ENCODE data around the gene ONECUT3.
A peak's percentile ranks its signal among the peaks of the same experiment; 100 is the strongest.

The ONECUT3 gene

DNA sequence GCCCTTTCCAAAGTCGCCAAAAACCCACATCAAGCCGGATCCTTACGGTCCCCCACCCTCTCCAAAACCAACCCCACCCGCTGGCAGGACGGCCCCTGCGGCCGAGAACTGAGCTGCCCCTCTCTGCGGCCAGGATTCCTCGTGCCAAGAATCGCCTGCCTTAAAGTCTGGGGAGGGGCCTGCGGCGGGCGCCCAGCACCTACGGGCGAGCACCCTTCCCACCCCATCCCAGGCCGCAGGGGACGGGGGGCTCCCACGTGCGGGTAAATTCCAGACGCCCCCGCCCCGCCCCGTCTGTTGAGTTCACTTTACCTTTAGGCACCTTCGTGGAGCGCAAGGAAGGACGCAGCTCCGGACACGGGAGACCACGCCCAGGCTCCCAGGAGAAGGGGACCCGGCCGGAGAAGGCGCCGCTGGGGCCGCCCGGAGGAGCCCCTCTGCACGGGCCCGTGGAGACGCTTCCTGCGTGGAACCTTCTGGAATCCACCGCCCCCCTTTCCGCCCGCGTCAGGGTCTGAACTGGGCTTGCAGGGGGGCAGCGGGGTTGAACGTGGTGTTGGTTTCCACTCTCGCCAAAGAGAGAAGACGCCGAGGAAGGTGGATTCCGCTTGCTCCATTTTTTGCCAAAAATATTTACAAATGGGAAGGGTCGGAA, 22.8 kb downstream of the ONECUT3 start:
- no peaks in the 10 kb centered on the region for H3K9me3 ChIP-seq (ENCODE audit: control insufficient read depth, insufficient read depth, low read depth, low read length)
- no peaks in the 10 kb centered on the region for H3K36me3 ChIP-seq (ENCODE audit: control insufficient read depth in 2 of 2, insufficient read depth in 1 of 2, low read length in 2 of 2)
- ChIA-PET POLR2A (interaction anchor here (0.6 kb wide), 1 partner anchor 330 kb away, joined by 3 read pairs; no protein-coding TSS in a partner anchor), CTCF (interaction anchor here (0.6 to 1.5 kb wide), 9 partner anchors 10 to 186 kb away, joined by 3 to 6 read pairs (median 3); partner anchors contain the start of gene ONECUT3)
- no peak overlapping the region for H3K27ac ChIP-seq (ENCODE audit: extremely low read depth, low read depth, low read length)
- TF ChIP-seq ZNF175 (tag by site-specific recombination; IDR thresholded peaks at IDR 0.05) (no peak), ZNF223 (tag by site-specific recombination; IDR thresholded peaks at IDR 0.05) (no peak), ZNF335 (tag by site-specific recombination; conservative IDR thresholded peaks at IDR 0.05) (no peak), ZNF654 (tag by site-specific recombination; IDR thresholded peaks at IDR 0.05; ENCODE audit: low read depth) (no peak), ZNF626 (tag by site-specific recombination; IDR thresholded peaks at IDR 0.05) (no peak), ZNF19 (tag by site-specific recombination; IDR thresholded peaks at IDR 0.05; ENCODE audit: low read depth) (no peak), GFI1B (tag by site-specific recombination; IDR thresholded peaks at IDR 0.05) (no peak), REPIN1 (tag by site-specific recombination; IDR thresholded peaks at IDR 0.05; ENCODE audit: low read depth) (no peak), ZNF184 (tag by site-specific recombination; IDR thresholded peaks at IDR 0.05) (no peak), ZNF274 (IDR thresholded peaks at IDR 0.05; ENCODE audit: low read length) (no peak), ZNF274 (tag by site-specific recombination; IDR thresholded peaks at IDR 0.05; ENCODE audit: borderline replicate concordance) (no peak), MYNN (tag by site-specific recombination; IDR thresholded peaks at IDR 0.05; ENCODE audit: borderline replicate concordance) (no peak), ZNF140 (tag by site-specific recombination; IDR thresholded peaks at IDR 0.05) (no peak)
- H3K4me1 ChIP-seq (ENCODE audit: control insufficient read depth, insufficient read depth, low read length), result no peaks in the 10 kb centered on the region; the same call in 1 of the 2 replicates
- no peak overlapping the region for H3K4me3 ChIP-seq (ENCODE audit: low read depth, low read length)

DNA sequence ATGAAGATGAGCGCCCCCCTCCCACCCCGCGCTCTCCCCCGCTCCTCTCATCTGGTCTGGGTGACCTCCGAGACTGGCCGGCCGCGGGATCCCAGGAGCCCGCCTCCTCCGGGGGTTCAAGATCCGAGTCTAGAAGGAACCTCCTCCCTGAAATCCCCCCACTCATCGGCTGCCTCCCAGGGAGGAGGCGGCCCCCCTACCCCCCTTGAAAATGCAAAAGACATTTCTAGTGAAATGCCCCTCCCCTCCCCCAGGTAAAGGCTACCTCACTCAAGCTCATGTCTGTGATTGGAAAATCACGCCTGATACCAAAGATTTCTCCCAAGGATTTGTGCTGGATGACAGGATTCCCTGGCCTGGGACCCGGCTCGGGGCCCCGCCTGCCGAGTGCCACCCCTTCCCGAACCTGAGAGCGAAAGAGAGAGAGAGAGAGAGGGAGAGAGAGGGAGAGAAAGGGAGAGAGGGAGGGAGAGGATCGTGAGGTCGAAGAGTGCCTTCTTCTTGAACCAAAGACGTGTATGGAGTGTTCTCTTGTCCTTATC, 23.4 kb downstream of the ONECUT3 start:
- CTCF ChIA-PET, result interaction anchor here (0.6 to 1.6 kb wide), 11 partner anchors 8 to 387 kb away, joined by 3 to 6 read pairs (median 3); no protein-coding TSS in a partner anchor

DNA sequence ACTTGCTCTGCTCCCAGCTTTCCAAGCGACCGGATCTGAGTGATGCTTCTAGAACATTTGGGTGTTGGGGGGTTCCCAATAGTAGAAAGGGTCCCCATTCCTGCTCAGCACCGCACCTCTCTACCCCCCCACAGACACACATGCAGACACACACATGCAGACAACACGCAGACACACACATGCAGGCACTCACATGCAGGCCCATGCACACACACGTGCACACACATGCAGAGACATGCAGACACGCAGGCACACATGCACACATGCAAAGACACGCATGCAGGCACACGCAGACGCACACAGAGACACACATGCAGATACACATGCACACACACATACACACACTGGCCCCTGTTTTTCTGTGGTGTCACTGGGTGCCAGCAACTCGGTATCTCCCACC, 23.8 kb downstream of the ONECUT3 start:
- Histone ChIP-seq H3K36me3 (ENCODE audit: control insufficient read depth in 2 of 2, insufficient read depth in 1 of 2, low read length in 2 of 2) (no peaks in the 10 kb centered on the region), H3K9me3 (ENCODE audit: control insufficient read depth, insufficient read depth, low read depth, low read length) (no peaks in the 10 kb centered on the region), H3K4me3 (ENCODE audit: low read depth, low read length) (no peak overlapping the region), H3K4me1 (ENCODE audit: control insufficient read depth, insufficient read depth, low read length) (no peaks in the 10 kb centered on the region; the same call in 1 of the 2 replicates), H3K27ac (ENCODE audit: extremely low read depth, low read depth, low read length) (no peak overlapping the region)
- POLR2A ChIA-PET, result interaction anchor here (0.6 kb wide), 2 partner anchors 37 to 151 kb away, joined by 3 to 4 read pairs; no protein-coding TSS in a partner anchor
- no peak for TF ChIP-seq ZNF362 (tag by site-specific recombination; IDR thresholded peaks at IDR 0.05)
- TF ChIP-seq, protein P1, sequence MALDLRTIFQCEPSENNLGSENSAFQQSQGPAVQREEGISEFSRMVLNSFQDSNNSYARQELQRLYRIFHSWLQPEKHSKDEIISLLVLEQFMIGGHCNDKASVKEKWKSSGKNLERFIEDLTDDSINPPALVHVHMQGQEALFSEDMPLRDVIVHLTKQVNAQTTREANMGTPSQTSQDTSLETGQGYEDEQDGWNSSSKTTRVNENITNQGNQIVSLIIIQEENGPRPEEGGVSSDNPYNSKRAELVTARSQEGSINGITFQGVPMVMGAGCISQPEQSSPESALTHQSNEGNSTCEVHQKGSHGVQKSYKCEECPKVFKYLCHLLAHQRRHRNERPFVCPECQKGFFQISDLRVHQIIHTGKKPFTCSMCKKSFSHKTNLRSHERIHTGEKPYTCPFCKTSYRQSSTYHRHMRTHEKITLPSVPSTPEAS (tag by site-specific recombination; IDR thresholded peaks at IDR 0.05), result 0 out of 2 replicates have a peak, but pooled peaks have one; percentile 27
- CTCF ChIA-PET, result interaction anchor here (0.6 to 2.2 kb wide), 8 partner anchors 9 to 388 kb away, joined by 3 to 10 read pairs (median 3); no protein-coding TSS in a partner anchor

More for the DNA sequence above, 23.4 kb downstream of the ONECUT3 start:
- Histone ChIP-seq H3K36me3 (ENCODE audit: control insufficient read depth in 2 of 2, insufficient read depth in 1 of 2, low read length in 2 of 2) (no peaks in the 10 kb centered on the region), H3K4me1 (ENCODE audit: control insufficient read depth, insufficient read depth, low read length) (no peaks in the 10 kb centered on the region; the same call in 1 of the 2 replicates), H3K9me3 (ENCODE audit: control insufficient read depth, insufficient read depth, low read depth, low read length) (no peaks in the 10 kb centered on the region), H3K4me3 (ENCODE audit: low read depth, low read length) (no peak overlapping the region), H3K27ac (ENCODE audit: extremely low read depth, low read depth, low read length) (no peak overlapping the region)
- POLR2A ChIA-PET, result interaction anchor here (0.6 kb wide), 2 partner anchors 37 to 150 kb away, joined by 3 to 4 read pairs; no protein-coding TSS in a partner anchor
- TF ChIP-seq ZNF596 (tag by site-specific recombination; IDR thresholded peaks at IDR 0.05) (0 out of 2 replicates have a peak, but pooled peaks have one; percentile 14), ZNF248 (tag by site-specific recombination; IDR thresholded peaks at IDR 0.05) (no peak)

Data from HEK293 (cell line).